Measurements from ENCODE around the gene AKT3.
A peak's percentile ranks its signal among the peaks of the same experiment; 100 is the strongest.
"Not testable (repeated sequence)": the region's sequence is repeated elsewhere in the genome, so short reads cannot be mapped to it uniquely, and the experiment has no call there.

AKT3 gene

GRCh38 chr1:243842978-243843511, 7.0 kb downstream of the AKT3 start:
- TF ChIP-seq, protein P1, sequence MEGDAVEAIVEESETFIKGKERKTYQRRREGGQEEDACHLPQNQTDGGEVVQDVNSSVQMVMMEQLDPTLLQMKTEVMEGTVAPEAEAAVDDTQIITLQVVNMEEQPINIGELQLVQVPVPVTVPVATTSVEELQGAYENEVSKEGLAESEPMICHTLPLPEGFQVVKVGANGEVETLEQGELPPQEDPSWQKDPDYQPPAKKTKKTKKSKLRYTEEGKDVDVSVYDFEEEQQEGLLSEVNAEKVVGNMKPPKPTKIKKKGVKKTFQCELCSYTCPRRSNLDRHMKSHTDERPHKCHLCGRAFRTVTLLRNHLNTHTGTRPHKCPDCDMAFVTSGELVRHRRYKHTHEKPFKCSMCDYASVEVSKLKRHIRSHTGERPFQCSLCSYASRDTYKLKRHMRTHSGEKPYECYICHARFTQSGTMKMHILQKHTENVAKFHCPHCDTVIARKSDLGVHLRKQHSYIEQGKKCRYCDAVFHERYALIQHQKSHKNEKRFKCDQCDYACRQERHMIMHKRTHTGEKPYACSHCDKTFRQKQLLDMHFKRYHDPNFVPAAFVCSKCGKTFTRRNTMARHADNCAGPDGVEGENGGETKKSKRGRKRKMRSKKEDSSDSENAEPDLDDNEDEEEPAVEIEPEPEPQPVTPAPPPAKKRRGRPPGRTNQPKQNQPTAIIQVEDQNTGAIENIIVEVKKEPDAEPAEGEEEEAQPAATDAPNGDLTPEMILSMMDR (IDR thresholded peaks at IDR 0.05; ENCODE audit: insufficient read depth, low read depth, low read length, missing control alignments), result no peak
- no peak for DNase-seq (ENCODE audit: low read depth)
- no peak overlapping the region for H3K4me3 ChIP-seq (ENCODE audit: low read depth, low read length)

DNA sequence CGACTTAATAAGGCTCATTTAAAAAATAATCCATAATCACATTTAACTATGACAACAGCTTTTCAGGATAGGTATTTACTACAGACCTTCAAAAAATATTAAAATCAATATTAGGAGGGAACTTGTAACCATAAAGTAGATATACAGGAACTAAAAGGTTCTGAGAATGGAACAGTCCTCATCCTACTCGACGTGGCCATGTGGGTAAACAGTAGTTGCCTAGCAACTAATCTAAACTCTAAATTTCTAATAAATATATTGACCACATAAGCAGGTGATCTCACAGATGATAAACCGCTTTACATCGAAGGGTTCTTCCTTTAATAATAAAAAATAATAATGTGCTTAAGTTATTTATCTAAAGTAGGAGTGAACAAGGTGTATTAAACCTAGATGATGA, 7.9 kb downstream of the AKT3 start:
- H3K4me3 ChIP-seq (ENCODE audit: low read depth, low read length), result no peak overlapping the region
- DNase-seq (ENCODE audit: low read depth), result no peak
- TF ChIP-seq, protein P1 (IDR thresholded peaks at IDR 0.05; ENCODE audit: insufficient read depth, low read depth, low read length, missing control alignments), result no peak

DNA sequence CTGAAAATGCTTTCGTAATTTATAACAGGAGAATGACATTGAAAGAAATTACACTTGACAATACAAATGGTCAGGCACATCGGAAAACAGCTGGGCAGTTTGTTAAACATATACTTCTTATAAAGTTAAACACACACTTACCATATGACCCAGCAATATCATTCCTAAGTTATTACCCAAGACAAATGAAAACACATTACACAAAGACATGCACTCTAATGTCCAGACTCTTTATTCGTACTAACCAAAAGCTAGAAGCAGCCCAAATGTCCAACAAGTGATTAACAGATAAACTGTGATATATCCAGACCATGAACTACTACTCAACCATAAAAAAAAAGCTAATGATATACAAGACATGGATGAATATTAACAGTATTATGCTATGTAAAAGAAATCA, 8.5 kb downstream of the AKT3 start:
- DNase-seq (ENCODE audit: low read depth), result no peak
- H3K4me3 ChIP-seq (ENCODE audit: low read depth, low read length), result no peak overlapping the region
- TF ChIP-seq, protein P1 (IDR thresholded peaks at IDR 0.05; ENCODE audit: insufficient read depth, low read depth, low read length, missing control alignments), result no peak

DNA sequence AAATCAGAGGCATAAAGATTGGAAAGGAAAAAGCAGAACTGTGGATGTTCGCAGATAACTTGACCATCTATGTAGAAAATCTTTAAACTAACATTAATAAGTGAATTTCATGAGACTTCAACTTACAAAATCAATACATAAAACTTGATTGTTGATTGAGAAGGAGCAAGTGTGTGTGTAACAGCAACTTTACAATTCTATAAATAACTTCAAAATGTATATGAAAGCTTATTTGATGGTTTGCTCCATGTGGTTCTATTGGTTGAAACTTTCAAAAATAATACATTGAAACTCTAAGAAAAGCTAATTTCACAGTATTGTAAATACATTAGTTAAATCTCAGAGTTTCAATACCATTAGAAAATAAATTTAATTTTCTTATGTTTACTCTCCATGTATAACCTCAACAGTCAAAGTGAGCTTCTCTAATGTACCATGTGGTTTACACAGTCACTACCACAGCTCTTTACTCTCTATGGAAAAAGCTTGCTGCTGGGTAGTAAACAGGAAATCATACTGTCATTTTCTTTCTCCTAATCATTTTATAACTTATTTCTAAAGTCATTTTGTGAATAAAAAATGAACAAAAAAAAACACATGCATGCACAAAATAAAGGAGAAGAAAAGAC, 12.0 kb downstream of the AKT3 start:
- no peak overlapping the region for H3K4me3 ChIP-seq (ENCODE audit: low read depth, low read length)
- TF ChIP-seq, protein P1 (IDR thresholded peaks at IDR 0.05; ENCODE audit: insufficient read depth, low read depth, low read length, missing control alignments), result no peak
- DNase-seq (ENCODE audit: low read depth), result peak; percentile 18

DNA sequence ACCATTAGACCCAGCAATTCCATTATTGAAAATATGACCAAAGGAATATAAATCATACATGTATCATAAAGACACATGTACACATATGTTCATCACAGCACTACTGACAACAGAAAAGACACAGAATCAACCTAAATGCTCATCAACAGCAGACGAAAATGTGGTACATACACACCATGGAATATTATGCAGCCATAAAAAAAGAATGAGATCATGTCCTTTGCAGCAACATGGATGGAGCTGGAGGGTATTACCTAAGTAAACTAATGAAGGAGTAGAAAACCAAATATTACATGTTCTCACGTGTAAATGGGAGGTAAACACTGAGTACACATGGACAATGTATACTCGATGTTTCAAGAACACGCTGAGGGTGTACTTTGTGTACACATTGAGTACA, 15.9 kb downstream of the AKT3 start:
- TF ChIP-seq, protein P1 (IDR thresholded peaks at IDR 0.05; ENCODE audit: insufficient read depth, low read depth, low read length, missing control alignments), result no peak
- no peak for DNase-seq (ENCODE audit: low read depth)

DNA sequence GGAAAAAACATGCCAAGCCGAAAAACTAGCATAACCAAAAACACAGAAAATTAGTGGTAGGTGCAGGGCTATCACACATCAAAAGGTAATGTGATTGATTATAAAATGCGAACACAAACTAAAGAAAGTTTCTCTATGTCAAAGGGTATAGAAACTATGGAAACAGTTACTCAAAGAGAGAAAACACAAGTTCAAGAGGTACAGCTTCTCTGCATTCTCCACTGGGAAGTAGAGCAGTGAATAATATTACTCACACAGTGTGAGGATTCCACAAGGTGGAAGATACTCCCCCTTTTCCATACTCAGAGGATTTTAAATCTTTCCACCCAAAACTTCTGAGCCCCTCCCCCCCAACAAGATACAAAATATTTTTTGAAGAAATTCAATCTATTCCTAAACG, 18.6 kb downstream of the AKT3 start:
- H3K4me3 ChIP-seq (ENCODE audit: low read depth, low read length), result no peak overlapping the region
- TF ChIP-seq, protein P1 (IDR thresholded peaks at IDR 0.05; ENCODE audit: insufficient read depth, low read depth, low read length, missing control alignments), result no peak
- DNase-seq (ENCODE audit: low read depth), result no peak

More for the DNA sequence above, 15.9 kb downstream of the AKT3 start:
- H3K4me3 ChIP-seq (ENCODE audit: low read depth, low read length), result no peak overlapping the region

GRCh38 chr1:243827206-243827605, 22.8 kb downstream of the AKT3 start:
- DNase-seq (ENCODE audit: low read depth), result no peak
- H3K4me3 ChIP-seq (ENCODE audit: low read depth, low read length), result no peak overlapping the region
- TF ChIP-seq, protein P1 (IDR thresholded peaks at IDR 0.05; ENCODE audit: insufficient read depth, low read depth, low read length, missing control alignments), result no peak

DNA sequence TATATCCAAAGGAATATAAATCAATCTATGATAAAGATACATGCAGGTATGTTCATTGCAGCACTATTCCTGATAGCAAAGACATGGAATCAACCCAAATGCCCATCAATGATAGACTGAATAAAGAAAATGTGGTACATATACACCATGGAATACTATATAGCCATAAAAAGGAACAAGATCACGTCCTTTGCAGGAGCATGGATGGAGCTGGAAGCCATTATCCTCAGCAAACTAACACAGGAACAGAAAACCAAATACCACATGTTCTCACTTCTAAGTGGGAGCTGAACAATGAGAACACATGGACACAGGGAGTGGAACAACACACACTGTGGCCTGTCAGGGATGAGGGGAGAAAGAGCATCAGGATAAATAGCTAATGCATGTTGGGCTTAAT, 25.1 kb downstream of the AKT3 start:
- not testable (repeated sequence) for H3K4me3 ChIP-seq (ENCODE audit: low read depth, low read length); DNase-seq (ENCODE audit: low read depth)
